Erythroblast (primary cell): ENCODE data around the gene TYSND1.

Source experiments
- GATA1 ChIP-seq: IDR thresholded peaks from 2 replicates; pipeline ENCODE4 v1.6.1; 2011; ENCODE audit warnings: low read depth, mild to moderate bottlenecking, control low read depth, low read length, moderate library complexity
- POLR2A ChIP-seq: IDR thresholded peaks from 2 replicates; pipeline ENCODE4 v1.6.1; 2011; ENCODE audit warnings: mild to moderate bottlenecking, low read length

GRCh38 chr10:70162892-70163201, 16.3 kb upstream of the TYSND1 start:
- TF ChIP-seq POLR2A (no peak), GATA1 (no peak)
